Hepatocyte (in vitro differentiated cells): Measurements from ENCODE around the gene L3MBTL1. TPM values are rescaled to one million over a fixed set of nuclear protein-coding genes. Genes with fewer than 3 reads are reported as not detected.

Experiments
- DNase-seq: peaks from one replicate; pipeline ENCODE4 v3.0.0-alpha.2; 2016; ENCODE audit warnings: low spot score
- H2AFZ ChIP-seq: fragments of 200-600 bp; sonication (generic); 2 replicates; pipeline ENCODE4 v1.6.0; 2016; ENCODE audit warnings: antibody characterized with exemption, mild to moderate bottlenecking
- H3K27ac ChIP-seq: fragments of 200-600 bp; sonication (generic); 2 replicates; pipeline ENCODE4 v1.5.1; 2016; ENCODE audit warnings: mild to moderate bottlenecking
- H3K27me3 ChIP-seq: fragments of 200-600 bp; sonication (generic); 2 replicates; pipeline ENCODE4 v1.6.1; 2016
- H3K36me3 ChIP-seq: fragments of 200-600 bp; sonication (generic); replicated peaks from 2 replicates; pipeline ENCODE4 v1.5.1; 2016; ENCODE audit warnings: low read depth; ENCODE audit not compliant: insufficient read depth
- H3K4me1 ChIP-seq: fragments of 200-600 bp; sonication (generic); 2 replicates; pipeline ENCODE4 v1.5.1; 2016; ENCODE audit warnings: mild to moderate bottlenecking, moderate library complexity; ENCODE audit not compliant: insufficient read depth
- H3K4me2 ChIP-seq: fragments of 200-600 bp; sonication (generic); 2 replicates; pipeline ENCODE4 v1.6.0; 2016
- H3K4me3 ChIP-seq: fragments of 200-600 bp; sonication (generic); 2 replicates; pipeline ENCODE4 v1.5.1; 2016; ENCODE audit warnings: mild to moderate bottlenecking
- H3K79me2 ChIP-seq: fragments of 200-600 bp; sonication (generic); 2 replicates; pipeline ENCODE4 v1.6.0; 2017; ENCODE audit warnings: mild to moderate bottlenecking
- H3K9me2 ChIP-seq: fragments of 200-600 bp; sonication (generic); replicated peaks from 2 replicates; pipeline ENCODE4 v1.6.0; 2017; ENCODE audit warnings: mild to moderate bottlenecking; ENCODE audit not compliant: insufficient read depth
- H3K9me3 ChIP-seq: fragments of 200-600 bp; sonication (generic); 2 replicates; pipeline ENCODE4 v1.5.1; 2016; ENCODE audit warnings: low read depth, mild to moderate bottlenecking
- H4K20me1 ChIP-seq: fragments of 200-600 bp; sonication (generic); 2 replicates; pipeline ENCODE4 v1.6.0; 2016; ENCODE audit warnings: mild to moderate bottlenecking; ENCODE audit not compliant: insufficient read depth, poor library complexity, severe bottlenecking
- EZH2 ChIP-seq: fragments of 200-600 bp; sonication (generic); IDR thresholded peaks from 2 replicates; pipeline ENCODE4 v1.6.1; 2016; ENCODE audit warnings: antibody characterized with exemption, mild to moderate bottlenecking, borderline replicate concordance
- EZH2phosphoT487 ChIP-seq: fragments of 200-600 bp; sonication (generic); IDR thresholded peaks from one replicate; pipeline ENCODE4 v1.6.1; 2018; ENCODE audit warnings: antibody characterized with exemption, mild to moderate bottlenecking, low read depth, moderate library complexity; ENCODE audit not compliant: unreplicated experiment, severe bottlenecking
- WGBS: methylation state at CpG from one replicate; pipeline ENCODE4 v1.1.6; 2016; ENCODE audit warnings: low lambda C conversion rate; ENCODE audit errors: missing lambda C conversion rate; 5-methylcytosine and 5-hydroxymethylcytosine counted together
- polyA plus RNA-seq: library from polyadenylated mRNA; unstranded; fragments of >200 nt; fragmentation: Nextera tagmentation; extraction: Ambion mirVana; gene quantifications from 2 replicates; pipeline ENCODE4 v1.2.1, GENCODE V29; 2016
- total RNA-seq: library from RNA; depleted of rRNA; stranded (reverse); fragments of >200 nt; gene quantifications from 2 replicates; pipeline ENCODE4 v1.2.3, GENCODE V29; 2014
- TF ChIP-seq, protein P1 (sequence below): fragments of 200-600 bp; sonication (generic); IDR thresholded peaks from 2 replicates; pipeline ENCODE4 v1.5.1; 2016; ENCODE audit warnings: antibody characterized with exemption, mild to moderate bottlenecking; ENCODE audit not compliant: poor library complexity

The L3MBTL1 gene
- total and polyA plus RNA-seq, 2 experiments from 2014 or later: 7.5 to 7.9 TPM

DNA sequence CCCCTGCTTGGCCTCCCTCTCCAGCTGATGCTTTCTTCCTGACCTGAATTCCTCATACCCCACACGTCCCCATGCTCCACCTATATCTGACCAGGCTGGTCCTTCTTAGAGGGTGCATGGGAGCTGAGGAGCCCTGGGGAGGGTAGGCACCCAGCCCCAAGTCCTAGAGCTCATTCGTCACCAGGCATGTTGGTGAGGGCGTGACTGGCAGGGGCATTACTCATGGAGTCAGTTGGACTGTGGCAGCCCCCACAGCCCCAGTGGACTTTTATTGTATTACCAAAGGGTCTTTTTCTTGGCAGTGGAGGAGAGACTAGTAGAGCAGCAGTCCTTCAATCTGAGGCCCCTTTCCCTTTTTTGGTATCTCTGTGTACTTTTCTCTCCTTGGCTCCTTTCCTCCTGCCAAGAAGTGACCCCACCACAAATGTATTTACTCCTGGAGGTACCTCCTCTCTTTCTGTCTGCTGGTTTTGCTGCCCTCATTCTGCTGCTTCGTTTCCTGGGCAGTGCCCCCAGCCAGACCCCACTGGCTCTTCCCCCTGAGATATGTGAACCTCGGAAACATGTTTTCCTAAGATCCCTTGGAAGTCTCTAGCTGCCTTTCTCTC lies 40.9 kb downstream of the L3MBTL1 start:
- TF ChIP-seq, protein P1, sequence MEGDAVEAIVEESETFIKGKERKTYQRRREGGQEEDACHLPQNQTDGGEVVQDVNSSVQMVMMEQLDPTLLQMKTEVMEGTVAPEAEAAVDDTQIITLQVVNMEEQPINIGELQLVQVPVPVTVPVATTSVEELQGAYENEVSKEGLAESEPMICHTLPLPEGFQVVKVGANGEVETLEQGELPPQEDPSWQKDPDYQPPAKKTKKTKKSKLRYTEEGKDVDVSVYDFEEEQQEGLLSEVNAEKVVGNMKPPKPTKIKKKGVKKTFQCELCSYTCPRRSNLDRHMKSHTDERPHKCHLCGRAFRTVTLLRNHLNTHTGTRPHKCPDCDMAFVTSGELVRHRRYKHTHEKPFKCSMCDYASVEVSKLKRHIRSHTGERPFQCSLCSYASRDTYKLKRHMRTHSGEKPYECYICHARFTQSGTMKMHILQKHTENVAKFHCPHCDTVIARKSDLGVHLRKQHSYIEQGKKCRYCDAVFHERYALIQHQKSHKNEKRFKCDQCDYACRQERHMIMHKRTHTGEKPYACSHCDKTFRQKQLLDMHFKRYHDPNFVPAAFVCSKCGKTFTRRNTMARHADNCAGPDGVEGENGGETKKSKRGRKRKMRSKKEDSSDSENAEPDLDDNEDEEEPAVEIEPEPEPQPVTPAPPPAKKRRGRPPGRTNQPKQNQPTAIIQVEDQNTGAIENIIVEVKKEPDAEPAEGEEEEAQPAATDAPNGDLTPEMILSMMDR: no peak
- TF ChIP-seq EZH2: no peak
- TF ChIP-seq EZH2phosphoT487: no peak
- DNase-seq: no peak

DNA sequence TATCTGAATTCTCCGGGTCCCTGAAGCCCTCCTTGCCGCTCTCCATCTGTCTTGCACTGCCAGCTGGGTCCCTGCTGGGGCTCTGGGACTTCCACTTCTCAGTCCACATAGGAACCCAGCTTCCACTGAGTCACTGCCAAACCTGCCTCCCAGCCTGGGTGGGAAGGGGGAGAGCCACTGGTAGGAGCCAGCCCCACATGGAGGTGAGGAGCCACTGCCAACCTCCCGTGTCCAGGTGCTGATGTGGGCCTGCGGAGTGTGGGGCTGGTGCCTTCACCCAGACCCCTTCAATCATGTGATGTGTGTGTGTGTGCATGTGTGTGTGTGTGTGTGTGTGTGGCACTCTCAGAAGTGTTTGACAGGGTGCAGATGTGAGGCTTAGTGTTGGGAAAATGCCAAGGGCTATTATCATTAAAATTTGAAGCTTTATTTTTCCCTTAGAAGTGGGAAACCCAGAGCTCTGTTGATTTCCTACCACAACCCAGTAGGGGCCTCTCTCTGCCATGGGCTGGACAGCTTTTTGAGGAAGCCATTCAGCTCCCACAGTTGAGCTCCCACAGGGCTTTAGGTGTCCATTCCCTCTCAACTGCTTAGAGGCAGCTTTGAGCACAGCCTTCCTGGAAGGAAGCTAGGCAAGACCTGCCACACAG lies 42.0 kb downstream of the L3MBTL1 start:
- Histone ChIP-seq H3K27ac (no peak overlapping the region), H3K9me2 (no peaks in the 10 kb centered on the region), H3K4me1 (no peaks in the 10 kb centered on the region), H3K4me3 (no peak overlapping the region), H2AFZ (no peak overlapping the region), H3K79me2 (no peaks in the 10 kb centered on the region), H3K27me3 (no peaks in the 10 kb centered on the region), H3K4me2 (no peak overlapping the region), H3K9me3 (no peaks in the 10 kb centered on the region), H4K20me1 (no peaks in the 10 kb centered on the region), H3K36me3 (no peaks in the 10 kb centered on the region)
- DNase-seq: no peak
- TF ChIP-seq, protein P1: no peak
- TF ChIP-seq EZH2 (no peak), EZH2phosphoT487 (no peak)
- whole genome bisulfite sequencing: 96% methylated on average over 4 of the region's 4 CpGs

More for the DNA sequence above, 40.9 kb downstream of the L3MBTL1 start:
- no peaks in the 10 kb centered on the region for H3K4me1 ChIP-seq
- H2AFZ ChIP-seq: no peak overlapping the region
- no peak overlapping the region for H3K4me2 ChIP-seq
- H3K9me2 ChIP-seq: no peaks in the 10 kb centered on the region
- H4K20me1 ChIP-seq: no peaks in the 10 kb centered on the region
- no peaks in the 10 kb centered on the region for H3K27me3 ChIP-seq
- no peaks in the 10 kb centered on the region for H3K36me3 ChIP-seq
- no peaks in the 10 kb centered on the region for H3K79me2 ChIP-seq
- H3K4me3 ChIP-seq: no peak overlapping the region
- WGBS: 77% methylated on average over 5 of the region's 5 CpGs
- no peaks in the 10 kb centered on the region for H3K9me3 ChIP-seq
- H3K27ac ChIP-seq: no peak overlapping the region

DNA sequence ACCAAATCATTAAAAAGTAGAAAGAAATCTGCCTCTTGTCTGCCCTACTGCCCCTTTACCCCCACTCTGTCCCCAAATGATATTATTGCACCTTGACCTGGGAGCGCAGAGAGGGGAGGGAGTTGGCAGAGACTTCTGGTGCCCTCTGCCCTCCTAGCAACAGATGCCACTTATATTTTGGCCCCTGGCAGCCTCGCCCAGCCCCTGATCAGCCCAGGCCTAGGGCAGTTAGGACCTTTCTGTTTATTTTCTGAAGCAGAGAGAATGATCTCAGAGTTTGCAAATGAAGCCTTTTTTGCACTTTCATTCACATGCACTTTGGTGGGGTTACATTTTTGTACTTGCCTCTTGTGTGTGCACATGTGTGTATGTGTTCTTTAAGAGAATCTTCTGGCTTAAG lies 43.0 kb downstream of the L3MBTL1 start:
- 88% methylated on average over 2 of the region's 2 CpGs for WGBS
- Histone ChIP-seq H3K4me2 (no peak overlapping the region), H3K27me3 (no peaks in the 10 kb centered on the region), H3K79me2 (no peaks in the 10 kb centered on the region), H3K27ac (no peak overlapping the region), H3K36me3 (no peaks in the 10 kb centered on the region), H2AFZ (no peak overlapping the region), H3K4me1 (peaks cover 3% of the 10 kb centered on the region), H4K20me1 (no peaks in the 10 kb centered on the region), H3K9me2 (no peaks in the 10 kb centered on the region), H3K4me3 (no peak overlapping the region), H3K9me3 (no peaks in the 10 kb centered on the region)
- TF ChIP-seq EZH2: no peak
- TF ChIP-seq, protein P1: no peak
- no peak for DNase-seq
